ENCODE measurements around the gene TLCD5.

TLCD5 gene

DNA sequence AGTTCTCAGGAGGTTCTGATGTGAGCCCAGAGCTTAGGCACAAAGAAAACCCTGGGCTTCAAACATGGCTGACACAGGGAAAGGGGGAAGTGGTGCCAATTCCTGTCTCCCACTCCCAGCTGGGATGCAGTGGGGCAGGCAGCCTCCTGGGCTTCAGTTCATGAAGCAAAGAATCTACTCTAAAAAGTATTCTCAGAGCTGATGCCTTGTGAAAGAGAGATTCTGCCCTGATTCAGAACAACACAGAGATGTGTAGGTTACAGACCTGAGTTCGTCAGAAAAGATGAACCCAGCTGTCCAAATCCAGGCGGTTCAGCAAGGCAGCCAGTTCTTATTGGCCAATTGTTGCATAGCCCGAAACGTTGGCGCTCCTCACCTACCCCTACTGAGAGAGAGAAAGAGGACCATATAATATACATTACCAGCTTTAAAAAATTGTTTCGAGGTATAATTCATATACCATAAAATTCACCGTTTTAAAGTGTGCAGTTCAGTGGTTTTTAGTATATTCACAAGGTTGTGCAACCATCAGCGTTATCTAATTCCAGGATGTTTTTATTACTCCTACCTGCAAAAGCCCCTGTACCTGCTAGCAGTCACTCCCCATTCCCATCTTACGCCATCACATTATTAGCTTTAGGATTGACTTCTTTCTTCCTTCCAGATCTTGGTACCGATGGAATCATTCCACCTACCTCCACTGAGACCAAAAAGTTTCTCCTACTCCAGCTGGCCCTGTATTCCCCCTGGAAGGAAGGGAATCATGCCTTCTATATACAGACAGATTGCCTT, 7.2 kb upstream of the TLCD5 start:
- peaks cover 0 to 24% (median 21%) of the 10 kb centered on the region in 4 donors for H3K4me1 ChIP-seq
- TF ChIP-seq, protein P1, sequence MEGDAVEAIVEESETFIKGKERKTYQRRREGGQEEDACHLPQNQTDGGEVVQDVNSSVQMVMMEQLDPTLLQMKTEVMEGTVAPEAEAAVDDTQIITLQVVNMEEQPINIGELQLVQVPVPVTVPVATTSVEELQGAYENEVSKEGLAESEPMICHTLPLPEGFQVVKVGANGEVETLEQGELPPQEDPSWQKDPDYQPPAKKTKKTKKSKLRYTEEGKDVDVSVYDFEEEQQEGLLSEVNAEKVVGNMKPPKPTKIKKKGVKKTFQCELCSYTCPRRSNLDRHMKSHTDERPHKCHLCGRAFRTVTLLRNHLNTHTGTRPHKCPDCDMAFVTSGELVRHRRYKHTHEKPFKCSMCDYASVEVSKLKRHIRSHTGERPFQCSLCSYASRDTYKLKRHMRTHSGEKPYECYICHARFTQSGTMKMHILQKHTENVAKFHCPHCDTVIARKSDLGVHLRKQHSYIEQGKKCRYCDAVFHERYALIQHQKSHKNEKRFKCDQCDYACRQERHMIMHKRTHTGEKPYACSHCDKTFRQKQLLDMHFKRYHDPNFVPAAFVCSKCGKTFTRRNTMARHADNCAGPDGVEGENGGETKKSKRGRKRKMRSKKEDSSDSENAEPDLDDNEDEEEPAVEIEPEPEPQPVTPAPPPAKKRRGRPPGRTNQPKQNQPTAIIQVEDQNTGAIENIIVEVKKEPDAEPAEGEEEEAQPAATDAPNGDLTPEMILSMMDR (IDR thresholded peaks at IDR 0.05) = no peak
- no peak overlapping the region for H3K4me3 ChIP-seq
- no peak for DNase-seq
- no peaks in the 10 kb centered on the region for H3K9me3 ChIP-seq
- no peaks in the 10 kb centered on the region for H3K36me3 ChIP-seq
- no peaks in the 10 kb centered on the region for H3K27me3 ChIP-seq
- peak overlapping the region; percentile 79 to 85 for H3K27ac ChIP-seq
- intact Hi-C loops (cut with DNase I; ENCODE audit: low total_unique reads) = no loop called here

DNA sequence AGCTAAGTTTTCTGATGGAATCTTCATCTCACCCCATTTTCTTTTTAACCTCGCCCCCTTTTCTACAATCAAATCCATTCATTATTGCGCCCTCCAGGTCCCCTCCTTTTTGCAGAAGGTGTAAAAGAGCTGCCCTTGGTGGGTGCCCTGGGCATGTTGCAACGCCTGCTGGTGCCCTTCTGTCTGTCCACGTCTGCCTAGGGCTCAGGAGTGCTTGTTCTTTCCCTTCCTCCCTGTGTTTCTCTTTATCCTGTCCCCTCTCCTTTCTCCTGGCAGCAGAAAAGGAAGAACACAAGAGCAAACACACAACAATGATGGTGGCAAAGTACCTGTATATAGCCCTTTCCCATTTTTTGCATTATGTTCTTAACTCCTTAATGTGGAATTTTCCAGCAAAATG, 6.2 kb upstream of the TLCD5 start:
- H3K27me3 ChIP-seq = no peaks in the 10 kb centered on the region
- intact Hi-C loops (cut with DNase I; ENCODE audit: low total_unique reads) = no loop called here
- no peak for DNase-seq
- H3K27ac ChIP-seq = no peak overlapping the region
- H3K36me3 ChIP-seq = no peaks in the 10 kb centered on the region
- TF ChIP-seq, protein P1 (IDR thresholded peaks at IDR 0.05) = no peak
- no peak overlapping the region for H3K4me3 ChIP-seq
- H3K9me3 ChIP-seq = no peaks in the 10 kb centered on the region
- H3K4me1 ChIP-seq = peaks cover 0 to 24% (median 21%) of the 10 kb centered on the region in 4 donors

DNA sequence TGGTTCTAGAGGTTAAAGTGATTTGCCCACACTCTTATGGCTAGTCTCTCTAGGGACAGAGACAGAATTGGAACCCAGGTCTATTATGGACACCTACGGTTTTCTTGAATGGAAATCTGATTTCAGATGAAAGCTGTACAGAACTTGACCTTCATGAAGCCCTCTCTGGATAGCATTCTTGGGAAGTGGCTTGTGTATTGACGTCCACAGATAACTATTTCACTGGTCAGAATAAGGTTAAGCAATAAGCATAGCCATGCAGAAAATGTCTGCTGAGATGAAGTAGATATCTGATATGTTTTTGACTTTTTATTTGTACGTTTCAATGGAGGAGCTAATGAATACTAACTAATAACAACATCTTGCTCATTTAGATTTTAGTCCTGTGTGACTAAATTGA, 1.1 kb downstream of the TLCD5 start:
- peak overlapping the region; percentile 88 to 90 for H3K4me3 ChIP-seq
- peaks cover 0 to 35% (median 23%) of the 10 kb centered on the region in 4 donors for H3K4me1 ChIP-seq
- peaks cover 7 to 16% (median 14%) of the 10 kb centered on the region in 3 donors for H3K36me3 ChIP-seq
- H3K27me3 ChIP-seq = no peaks in the 10 kb centered on the region
- TF ChIP-seq, protein P1 (IDR thresholded peaks at IDR 0.05) = no peak
- no peak for DNase-seq
- H3K9me3 ChIP-seq = no peaks in the 10 kb centered on the region
- H3K27ac ChIP-seq = peak overlapping the region; percentile 98
- intact Hi-C loops (cut with DNase I; ENCODE audit: low total_unique reads) = no loop called here

DNA sequence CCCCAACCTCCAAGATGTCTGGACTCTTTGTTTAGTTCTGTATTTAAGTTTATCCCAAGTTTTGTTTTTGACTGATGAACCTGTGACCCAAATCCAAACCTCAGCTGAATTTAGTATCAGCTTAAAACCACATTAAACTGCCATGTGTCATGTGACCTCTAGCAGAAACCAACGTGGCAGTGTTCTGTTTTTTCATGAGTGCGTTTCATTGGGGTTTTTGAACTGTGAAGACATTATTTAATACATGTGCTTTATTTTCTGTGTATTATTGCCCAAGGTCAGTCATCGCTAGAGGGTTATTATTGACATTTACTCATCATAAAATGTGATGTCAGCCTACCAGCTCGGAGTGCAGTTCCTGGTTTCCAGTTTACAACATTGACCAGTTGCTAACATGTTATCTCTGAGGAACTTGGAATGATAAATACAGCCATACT, 1.8 kb downstream of the TLCD5 start:
- TF ChIP-seq, protein P1 (IDR thresholded peaks at IDR 0.05) = no peak
- Histone ChIP-seq H3K36me3 (peaks cover 7 to 17% (median 14%) of the 10 kb centered on the region in 3 donors), H3K9me3 (no peaks in the 10 kb centered on the region), H3K27ac (peak overlapping the region; percentile 98), H3K4me1 (peaks cover 0 to 42% (median 29%) of the 10 kb centered on the region in 4 donors), H3K4me3 (peak overlapping the region; percentile 88 to 90), H3K27me3 (no peaks in the 10 kb centered on the region)
- intact Hi-C loops (cut with DNase I; ENCODE audit: low total_unique reads) = no loop called here
- no peak for DNase-seq

DNA sequence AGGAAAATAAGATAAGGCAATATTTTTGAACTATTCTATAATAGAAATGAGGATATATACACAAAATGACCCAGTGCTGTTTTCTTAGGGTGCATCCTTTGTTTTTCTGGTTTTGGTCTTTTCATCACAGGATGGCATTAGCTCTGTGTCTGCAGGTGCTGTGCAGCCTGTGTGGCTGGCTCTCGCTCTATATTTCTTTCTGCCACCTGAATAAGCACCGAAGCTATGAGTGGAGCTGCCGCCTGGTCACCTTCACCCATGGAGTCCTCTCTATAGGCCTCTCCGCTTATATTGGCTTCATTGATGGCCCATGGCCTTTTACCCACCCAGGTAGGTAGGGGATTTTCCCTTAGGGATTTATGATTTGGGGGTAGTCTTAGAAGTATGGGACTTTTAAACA, 2.2 kb downstream of the TLCD5 start:
- Histone ChIP-seq H3K4me1 (peaks cover 0 to 46% (median 34%) of the 10 kb centered on the region in 4 donors), H3K27ac (peak overlapping the region; percentile 98), H3K4me3 (no peak overlapping the region), H3K27me3 (no peaks in the 10 kb centered on the region), H3K9me3 (no peaks in the 10 kb centered on the region), H3K36me3 (peaks cover 7 to 17% (median 14%) of the 10 kb centered on the region in 3 donors)
- TF ChIP-seq, protein P1 (IDR thresholded peaks at IDR 0.05) = no peak
- intact Hi-C loops (cut with DNase I; ENCODE audit: low total_unique reads) = no loop called here
- DNase-seq = no peak
